Epithelial cell of umbilical artery (primary cell): ENCODE data around the gene UVSSA. TPM values are rescaled to one million over a fixed set of nuclear protein-coding genes. Genes with fewer than 3 reads are reported as not detected.

Experiments
- total RNA-seq: library from RNA; depleted of rRNA; stranded (reverse); fragments of >200 nt; gene quantifications from 2 replicates; pipeline ENCODE4 v1.2.3, GENCODE V29; 2014

The UVSSA gene
- total RNA-seq, result 4.1 and 4.2 TPM in 2 replicates

DNA sequence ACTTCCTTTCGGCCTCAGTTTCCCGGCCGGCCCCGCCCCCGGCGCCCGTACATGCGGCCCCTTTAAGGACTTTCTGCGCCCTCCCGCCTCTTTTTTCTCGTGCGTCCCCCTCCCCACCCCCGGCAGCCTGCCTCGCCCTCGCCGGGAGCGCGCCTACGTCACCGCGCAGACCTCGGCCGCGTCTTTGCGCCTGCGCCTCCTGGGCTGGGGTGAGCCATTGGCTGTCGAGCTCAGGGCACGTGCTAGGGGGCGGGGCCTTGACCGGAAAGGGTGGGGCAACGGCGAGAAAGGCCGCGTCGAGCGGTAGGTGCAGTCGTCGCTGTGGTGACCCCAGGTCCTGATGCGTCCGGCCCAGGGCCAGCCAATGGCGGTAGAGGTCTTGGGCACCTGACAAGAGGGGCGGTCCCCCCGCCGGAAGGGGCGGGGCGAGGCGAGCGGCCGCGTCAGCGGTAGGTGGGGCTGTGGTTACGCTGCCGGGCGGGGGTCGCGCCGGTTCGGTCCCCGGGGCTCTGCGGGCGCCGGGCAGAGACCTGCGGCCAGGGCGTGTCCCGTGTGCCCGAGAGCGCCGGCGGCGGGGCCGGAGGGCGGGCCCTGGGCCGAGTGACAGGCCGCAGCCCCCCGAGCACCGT is at the start of gene UVSSA:
UVSSA (plus strand) TSS at position 428 of the 629 bp plus-strand sequence. CDS start 884 bp downstream, outside the sequence.

DNA sequence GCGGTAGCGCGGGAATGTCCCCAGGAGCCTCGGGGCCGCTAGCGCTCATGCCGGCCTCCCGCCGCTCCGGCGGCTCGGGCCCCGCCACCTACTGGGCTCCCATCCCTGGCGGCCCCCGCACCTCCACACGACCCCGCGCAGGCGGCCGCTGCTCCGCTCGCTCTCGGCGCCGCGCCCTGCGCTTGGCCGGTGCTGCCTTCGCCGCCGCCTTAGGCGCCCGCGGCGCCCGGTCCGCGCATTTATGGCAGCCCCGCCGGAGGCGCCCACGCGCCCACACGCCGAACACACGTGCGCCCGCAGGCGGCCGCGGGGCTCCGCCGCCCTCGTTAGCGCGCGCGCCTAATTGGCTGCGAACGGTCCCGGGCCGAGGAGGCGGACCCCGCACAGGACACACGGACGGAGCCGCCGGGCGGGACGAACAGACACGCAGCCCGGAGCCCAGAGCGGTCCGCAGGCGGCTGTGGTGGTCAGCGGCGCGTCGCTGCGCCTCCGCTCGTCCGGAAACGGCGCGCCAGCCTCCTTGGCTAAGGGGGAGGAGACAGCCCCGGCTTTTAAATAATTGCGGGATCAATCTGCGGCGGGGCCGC is 59.5 kb downstream of the UVSSA start, which contains the start of gene NKX1-1:
NKX1-1 (minus strand) TSS at position 49 of the 587 bp plus-strand sequence; CDS start at position 49, 0 bp downstream.

Other genes starting within 250 kb of the UVSSA start
- 0.32 and 0.91 TPM in 2 replicates for gene RNF212, start 233.6 kb upstream of the UVSSA start, total RNA-seq
- gene SPON2, start 174.6 kb upstream of the UVSSA start, total RNA-seq, result 2.6 and 19.9 TPM in 2 replicates
- gene CTBP1, start 98.1 kb upstream of the UVSSA start, total RNA-seq, result 219 and 255 TPM in 2 replicates
- gene MAEA, start 57.3 kb upstream of the UVSSA start, total RNA-seq, result 56.5 and 57.0 TPM in 2 replicates
- gene NKX1-1, start 59.2 kb downstream of the UVSSA start, total RNA-seq, result not detected in 2 replicates